HG03175 (cell line): ENCODE results near the gene PLXNA3.

Experiments used
- ATAC-seq: cut with Tn5 transposase; IDR thresholded peaks from one replicate; pipeline ENCODE4 v1.9.1; 2021; ENCODE audit warnings: mild to moderate bottlenecking, moderate library complexity; ENCODE audit not compliant: unreplicated experiment

PLXNA3 gene

DNA sequence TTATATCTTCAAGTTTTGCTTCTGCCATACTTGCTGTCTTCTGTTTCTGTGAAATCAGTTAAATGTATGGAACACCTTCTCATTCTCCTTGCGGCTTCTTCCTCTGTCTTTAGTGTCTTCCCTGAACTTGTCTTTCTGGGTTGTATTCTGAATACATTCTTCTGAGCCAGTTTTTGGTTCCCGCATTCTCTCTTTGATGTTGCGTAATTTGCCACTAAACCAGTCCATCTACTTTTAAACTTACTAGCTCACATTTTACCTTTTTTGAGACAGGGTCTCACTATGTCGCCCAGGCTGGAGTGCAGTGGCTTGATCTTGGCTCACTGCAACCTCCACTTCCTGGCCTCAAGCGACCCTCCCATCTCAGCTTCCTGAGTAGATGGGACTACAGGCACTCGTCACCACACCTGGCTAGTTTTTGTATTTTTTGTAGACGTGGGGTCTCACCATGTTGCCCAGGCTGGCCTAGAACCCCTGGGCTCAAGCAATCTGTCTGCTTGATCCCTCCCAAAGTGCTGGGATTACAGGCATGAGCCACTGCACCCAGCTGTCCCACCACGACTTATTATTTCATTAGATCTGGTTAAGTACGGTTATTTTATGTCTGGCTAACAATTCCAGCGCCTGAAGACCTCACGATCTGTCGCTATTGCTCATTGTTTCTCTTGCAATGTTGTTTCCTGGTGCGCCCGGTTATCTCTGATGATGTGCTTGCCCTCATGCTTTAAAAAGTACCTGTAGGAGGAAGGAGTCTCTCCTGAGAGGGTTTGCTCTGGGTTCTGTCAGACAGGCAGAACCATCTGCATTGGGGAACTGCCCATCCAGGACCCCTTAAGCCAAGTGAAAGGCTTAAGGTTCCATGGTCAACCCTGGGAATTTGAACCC lies 67.8 kb downstream of the PLXNA3 start:
- no peak for ATAC-seq

DNA sequence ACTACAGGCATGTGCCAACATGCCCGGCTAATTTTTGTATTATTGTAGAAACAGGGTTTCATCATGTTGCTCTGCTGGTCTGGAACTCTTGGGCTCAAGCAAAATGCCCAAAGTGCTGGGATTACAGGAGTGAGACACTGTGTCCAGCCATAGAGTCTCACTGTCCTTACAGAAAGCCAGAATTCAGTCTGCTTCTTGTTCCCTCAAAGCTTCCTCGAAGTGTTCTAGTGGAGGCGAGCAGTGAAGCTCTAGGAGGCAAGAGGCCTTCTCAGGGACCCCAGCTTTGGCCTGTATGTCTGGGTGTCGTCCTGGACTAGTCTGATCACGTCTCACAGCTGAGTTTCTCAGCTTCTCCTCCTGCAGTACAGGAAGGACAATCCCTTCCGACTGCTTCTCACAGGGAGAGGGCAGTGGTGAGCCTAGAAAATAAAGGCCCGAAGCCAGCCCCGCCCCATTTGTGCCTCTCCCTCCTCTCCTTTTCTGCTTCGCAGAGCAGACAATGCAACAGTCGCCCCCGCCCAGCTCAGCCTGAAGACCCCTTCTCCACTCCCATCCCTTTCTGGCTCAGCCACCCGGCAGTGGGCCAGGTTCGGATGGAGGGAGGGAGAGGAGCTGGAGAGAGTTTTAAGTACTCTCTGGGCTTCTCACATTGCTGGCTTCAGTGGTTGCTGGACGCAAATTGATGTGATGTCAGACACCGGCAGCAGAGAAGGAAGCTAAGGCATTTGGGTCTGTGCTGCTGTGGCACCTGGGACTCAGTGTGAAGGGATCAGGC lies 69.0 kb downstream of the PLXNA3 start:
- peak; percentile 76 for ATAC-seq
